H1 (cell line): ENCODE measurements around the gene KLHL18. TPM values are rescaled to one million over a fixed set of nuclear protein-coding genes. Genes with fewer than 3 reads are reported as not detected.

Source experiments
- ASH2L ChIP-seq: fragments of 200-600, 300-600 bp; sonication (generic); IDR thresholded peaks from one replicate; pipeline ENCODE4 v1.7.1; 2017; ENCODE audit warnings: low read length
- polyA plus RNA-seq, 7 experiments: library from polyadenylated mRNA; depleted of rRNA in 3 of 7; stranded (reverse) in 5 of 7; unstranded in 2 of 7; fragments of >200 nt in 5 of 7; fragments of 200-250 nt in 2 of 7; gene quantifications; 1 replicate in 5 of 7; 2 replicates in 1 of 7; 4 replicates in 1 of 7; pipeline versions ENCODE4 v1.2.1 to v1.2.3, GENCODE V29; 2011 to 2013; ENCODE audit warnings: missing spikeins in 2 of 7, mixed read lengths in 2 of 7
- total RNA-seq: library from RNA; stranded (reverse); fragmentation: NEBNext Ultra II Directional; extraction: Animal tissue kit (Norgen Biotek cat#: 25700); gene quantifications from 2 replicates; pipeline ENCODE4 v1.2.1, GENCODE V29; 2021

The KLHL18 gene
- total and polyA plus RNA-seq, 2 of the 8 experiments (the other 6 are each of a cell fraction or from before 2014, with no cell fraction given), result 19.9 to 31.7 TPM

DNA sequence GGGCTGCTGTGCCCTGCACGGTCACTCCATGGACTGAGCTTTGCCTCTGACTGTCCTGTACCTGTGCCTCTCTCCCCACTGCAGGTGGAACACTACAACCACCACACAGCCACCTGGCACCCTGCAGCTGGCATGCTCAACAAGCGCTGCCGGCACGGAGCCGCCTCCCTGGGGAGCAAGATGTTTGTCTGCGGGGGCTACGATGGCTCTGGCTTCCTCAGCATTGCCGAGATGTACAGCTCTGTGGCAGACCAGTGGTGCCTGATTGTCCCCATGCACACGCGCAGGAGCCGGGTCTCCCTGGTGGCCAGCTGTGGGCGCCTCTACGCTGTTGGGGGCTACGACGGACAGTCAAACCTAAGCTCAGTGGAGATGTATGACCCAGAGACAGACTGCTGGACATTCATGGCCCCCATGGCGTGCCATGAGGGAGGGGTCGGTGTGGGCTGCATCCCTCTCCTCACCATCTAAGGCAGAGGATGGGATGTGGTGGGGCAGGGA lies 60.8 kb downstream of the KLHL18 start (continued):
- no peak for TF ChIP-seq ASH2L
